HG02884 (cell line): ENCODE measurements around the gene LRRC17.
"Not testable (repeated sequence)": the region's sequence is repeated elsewhere in the genome, so short reads cannot be mapped to it uniquely, and the experiment has no call there.

Source experiments
- ATAC-seq: cut with Tn5 transposase; IDR thresholded peaks from one replicate; pipeline ENCODE4 v1.9.1; 2021; ENCODE audit warnings: mild to moderate bottlenecking, moderate library complexity; ENCODE audit not compliant: unreplicated experiment

Gene LRRC17

DNA sequence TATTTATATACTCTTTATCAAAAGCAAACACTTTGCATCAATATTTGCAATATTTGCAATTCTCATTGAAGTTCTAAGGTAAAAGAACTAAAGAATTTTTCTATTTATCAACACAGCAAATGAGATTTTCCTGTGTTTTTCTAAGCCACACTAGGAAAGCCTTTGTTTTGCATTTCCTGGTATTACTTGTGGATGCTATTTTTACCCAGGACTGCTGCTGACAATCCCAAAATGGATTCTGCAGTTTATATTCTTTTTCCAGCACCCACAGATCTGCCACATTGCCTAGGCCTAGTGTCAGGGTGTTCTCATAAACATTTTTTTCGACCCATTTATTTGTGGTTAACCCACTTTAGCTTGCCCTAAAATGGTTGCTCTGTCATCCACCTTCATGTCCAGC is 25.9 kb downstream of the LRRC17 start:
- ATAC-seq: no peak

DNA sequence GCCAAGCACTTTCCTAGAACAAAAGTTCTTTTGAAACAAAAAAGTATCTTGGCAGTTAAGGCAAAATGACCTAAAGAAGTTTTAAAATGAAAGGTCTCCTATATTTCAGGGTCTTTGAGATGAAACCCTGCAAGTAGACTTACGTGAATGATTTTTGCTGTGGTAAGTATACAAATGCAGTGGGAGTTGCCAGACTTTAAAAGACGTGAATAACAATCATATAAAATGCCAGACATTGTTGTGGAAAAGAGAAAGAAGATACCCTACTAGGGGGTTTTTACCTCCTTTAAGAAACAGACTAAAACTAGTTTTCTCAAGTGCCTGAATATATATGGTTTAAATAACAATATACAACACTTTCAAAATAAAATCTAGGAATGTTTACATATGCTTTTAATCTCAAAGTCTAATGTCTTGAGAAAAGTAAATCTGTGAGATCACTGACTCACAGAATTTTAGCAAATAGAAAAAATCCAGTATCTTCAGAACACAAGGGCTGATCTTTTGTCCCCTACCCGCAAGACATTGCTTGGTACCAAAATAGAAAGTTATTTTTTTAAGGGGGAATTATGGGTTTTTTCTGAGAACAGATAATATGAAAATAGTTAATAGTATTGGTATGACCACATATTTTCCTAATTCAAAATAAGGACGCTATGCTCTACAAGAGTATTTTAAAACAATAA is 29.5 kb downstream of the LRRC17 start:
- ATAC-seq: no peak

DNA sequence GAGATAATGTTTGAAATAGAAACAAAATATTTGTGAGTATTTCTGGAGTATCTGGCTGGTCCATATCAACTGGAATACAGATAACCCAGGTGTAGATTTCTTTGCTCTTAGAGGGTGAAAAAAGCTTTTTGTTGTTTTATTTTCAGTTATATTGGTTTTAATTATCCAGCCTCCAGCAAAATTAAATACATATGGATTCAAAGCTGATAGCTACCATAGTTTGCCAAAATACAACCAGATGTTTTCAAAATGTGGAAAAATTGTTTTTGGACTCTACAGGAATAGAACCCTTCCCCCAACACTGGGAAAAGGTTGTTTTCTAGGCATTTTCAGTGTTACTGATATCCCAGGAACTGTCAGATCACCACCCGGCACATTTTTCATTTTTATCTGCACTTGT is 30.1 kb downstream of the LRRC17 start:
- no peak for ATAC-seq

DNA sequence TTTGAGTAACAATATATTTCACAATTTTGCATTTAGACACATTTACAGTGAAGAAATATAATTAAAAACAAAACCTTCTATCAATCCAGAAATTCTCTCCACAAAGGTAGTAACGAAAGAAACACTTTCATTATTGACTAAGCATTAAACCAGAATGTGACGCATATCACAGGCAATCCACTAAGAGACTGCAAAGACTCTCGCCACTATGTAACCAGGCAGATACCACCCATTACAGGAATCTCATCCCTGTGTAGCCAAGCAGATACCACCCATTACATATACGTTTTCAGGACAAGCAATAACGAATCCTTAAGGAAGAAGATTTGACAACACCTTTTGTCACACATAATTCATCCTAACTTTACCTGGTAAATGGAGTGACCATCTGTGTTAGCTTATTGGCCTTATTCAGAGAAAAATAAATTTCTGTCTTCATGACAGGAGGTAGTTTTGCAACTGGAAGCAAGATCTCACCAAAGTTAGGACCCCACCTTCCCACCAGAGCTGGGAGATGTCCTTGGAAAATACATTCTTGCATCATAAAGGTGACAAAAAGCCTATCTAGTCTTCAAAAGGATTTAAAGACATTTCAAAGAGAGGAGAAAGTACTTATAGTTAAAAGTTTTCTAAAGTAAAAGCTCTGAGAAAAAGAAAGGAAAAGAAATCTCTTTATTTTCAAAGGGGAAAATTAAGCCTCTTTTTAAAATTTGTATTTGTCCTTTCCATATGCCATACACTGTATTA is 30.8 kb downstream of the LRRC17 start:
- no peak for ATAC-seq

DNA sequence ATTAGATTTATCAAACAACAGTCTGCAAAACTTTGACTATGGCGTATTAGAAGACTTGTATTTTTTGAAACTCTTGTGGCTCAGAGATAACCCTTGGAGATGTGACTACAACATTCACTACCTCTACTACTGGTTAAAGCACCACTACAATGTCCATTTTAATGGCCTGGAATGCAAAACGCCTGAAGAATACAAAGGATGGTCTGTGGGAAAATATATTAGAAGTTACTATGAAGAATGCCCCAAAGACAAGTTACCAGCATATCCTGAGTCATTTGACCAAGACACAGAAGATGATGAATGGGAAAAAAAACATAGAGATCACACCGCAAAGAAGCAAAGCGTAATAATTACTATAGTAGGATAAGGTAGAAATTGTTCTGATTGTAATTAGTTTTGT is 31.4 kb downstream of the LRRC17 start:
- ATAC-seq: no peak

DNA sequence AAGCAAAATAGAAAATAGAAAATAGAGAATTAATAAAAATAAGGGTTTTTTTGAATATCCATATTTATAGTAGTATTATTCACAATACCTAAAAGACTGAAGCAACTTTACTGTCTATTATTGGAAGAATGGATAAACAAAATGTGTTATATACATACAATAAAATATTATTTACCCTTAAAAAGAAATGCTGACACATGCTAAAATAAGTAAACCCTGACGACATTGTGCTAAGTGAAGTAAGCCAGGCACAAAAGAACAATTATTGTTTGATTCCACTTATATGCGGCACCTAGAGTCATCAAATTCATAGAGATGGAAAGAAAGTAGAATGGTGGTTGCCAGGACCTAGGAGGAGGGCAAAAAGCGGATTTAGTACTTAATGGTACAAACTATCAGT is 39.0 kb downstream of the LRRC17 start:
- ATAC-seq: no peak

DNA sequence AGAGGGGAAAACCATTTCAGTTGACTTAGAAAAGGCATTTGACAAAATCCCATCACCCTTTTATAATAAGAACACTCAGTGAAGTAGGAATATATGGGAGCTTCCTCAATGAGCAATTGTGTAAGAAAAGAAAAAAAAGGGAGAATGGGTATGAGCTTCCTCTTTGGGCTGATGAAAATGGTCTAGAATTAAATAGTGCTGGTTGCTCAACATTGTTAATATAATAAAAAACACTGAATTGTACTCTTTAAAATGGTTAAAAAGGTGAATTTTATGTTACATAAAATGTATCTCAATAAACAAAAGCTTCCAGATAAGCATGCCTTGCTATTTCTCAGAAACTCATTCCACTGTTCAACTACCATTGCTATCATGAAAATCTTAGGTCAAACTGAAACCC is 40.6 kb downstream of the LRRC17 start:
- ATAC-seq: no peak

DNA sequence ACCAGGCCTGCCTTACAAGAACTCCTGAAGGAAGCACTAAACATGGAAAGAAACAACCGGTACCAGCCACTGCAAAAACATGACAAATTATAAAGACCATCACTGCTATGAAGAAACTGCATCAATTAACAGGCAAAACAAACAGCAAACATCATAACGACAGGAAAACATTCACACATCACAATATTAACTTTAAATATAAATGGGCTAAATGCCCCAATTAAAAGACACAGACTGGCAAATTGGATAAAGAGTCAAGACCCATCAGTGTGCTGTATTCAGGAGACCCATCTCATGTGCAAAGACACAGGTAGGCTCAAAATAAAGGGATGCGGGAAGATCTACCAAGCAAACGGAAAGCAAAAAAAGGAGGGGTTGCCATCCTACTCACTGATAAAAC is 41.6 kb downstream of the LRRC17 start:
- not testable (repeated sequence) for ATAC-seq

GRCh38 chr7:102958004-102958403 is 45.2 kb downstream of the LRRC17 start:
- ATAC-seq: not testable (repeated sequence)

- not testable (repeated sequence) for ATAC-seq
Measured at GRCh38 chr7:102961993-102962392, 49.2 kb downstream of the LRRC17 start.

GRCh38 chr7:102966465-102966864 is 53.7 kb downstream of the LRRC17 start:
- ATAC-seq: no peak

DNA sequence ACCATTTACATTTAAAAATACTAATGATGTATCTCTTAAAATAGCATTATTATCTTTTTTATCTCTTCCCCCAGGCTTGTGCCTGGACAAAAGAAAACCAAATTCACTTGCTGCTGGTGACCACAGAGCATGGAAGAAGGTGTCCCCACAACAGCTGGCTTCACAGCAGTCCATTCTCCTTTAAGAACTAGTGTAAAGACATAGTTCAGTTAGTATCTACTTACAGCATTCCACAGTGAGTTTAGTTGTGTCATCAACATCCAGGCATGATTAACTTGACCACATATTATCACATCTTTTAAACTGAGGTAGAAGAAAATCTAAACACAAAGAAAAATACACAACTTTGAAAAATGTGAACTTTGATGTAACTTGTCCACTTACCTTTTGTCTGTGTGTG is 55.0 kb downstream of the LRRC17 start:
- no peak for ATAC-seq

DNA sequence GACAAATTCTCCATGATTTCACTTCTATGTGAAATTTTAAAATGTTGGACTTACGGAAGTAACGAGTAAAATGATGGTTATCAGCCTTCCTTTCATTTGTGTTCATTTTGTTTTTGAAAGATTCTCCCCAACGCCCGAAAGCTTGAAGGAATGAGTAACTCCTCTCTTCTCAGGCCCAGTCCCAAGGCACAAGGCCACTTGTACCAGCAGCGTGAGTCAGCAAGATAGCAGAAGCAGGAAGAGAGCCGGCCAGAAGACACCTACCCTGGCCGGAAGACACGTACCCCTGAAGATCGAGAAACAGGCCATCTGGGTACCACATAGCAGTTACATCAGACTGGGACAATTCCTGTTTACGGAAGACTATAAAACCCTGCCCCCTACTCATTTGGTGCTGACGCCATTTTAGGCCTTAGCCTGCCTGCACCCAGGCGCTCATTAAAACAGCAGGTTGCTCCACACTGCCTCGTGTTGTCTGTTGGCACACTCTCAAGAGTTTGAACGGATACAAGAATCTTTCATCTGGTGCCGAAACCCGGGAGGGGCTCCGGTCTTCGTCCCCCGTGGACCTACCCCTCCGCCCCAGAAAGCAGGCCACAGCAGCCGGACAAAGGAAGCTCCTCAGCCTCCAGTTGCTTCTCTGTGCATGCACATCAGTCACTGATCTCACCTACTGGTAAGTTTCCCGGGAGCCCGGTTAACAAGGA is 60.4 kb downstream of the LRRC17 start:
- no peak for ATAC-seq

- no peak for ATAC-seq
Measured at GRCh38 chr7:102974366-102975236, 61.8 kb downstream of the LRRC17 start.

DNA sequence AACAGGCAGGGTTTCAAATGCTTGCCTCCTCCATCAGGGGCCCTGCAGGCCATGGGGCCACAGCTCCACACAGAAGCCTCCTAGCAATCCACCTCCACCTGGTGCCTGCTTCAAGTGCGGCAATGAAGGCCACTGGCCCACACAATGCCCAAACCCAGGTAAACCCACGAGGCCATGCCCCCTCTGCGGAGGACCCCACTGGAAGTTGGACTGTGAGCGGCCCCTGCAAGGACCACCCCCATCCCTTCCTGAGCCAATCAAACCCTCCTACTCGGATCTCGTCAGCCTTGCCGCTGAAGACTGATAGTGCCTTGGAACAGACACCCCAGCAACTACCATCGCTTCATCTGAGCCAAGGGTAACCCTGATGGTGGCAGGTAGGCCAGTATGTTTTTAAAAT is 63.1 kb downstream of the LRRC17 start:
- ATAC-seq: no peak

- no peak for ATAC-seq
Measured at GRCh38 chr7:102976493-102976892, 63.7 kb downstream of the LRRC17 start.

DNA sequence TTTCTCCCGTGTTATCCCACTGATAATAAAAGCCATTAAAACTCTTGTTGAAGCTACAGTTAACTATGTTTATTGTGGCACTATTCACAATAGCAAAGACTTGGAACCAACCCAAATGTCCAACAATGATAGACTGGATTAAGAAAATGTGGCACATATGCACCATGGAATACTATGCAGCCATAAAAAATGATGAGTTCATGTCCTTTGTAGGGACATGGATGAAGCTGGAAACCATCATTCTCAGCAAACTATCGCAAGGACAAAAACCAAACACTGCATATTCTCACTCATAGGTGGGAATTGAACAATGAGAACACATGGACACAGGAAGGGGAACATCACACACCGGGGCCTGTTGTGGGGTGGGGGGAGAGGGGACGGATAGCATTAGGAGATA is 64.8 kb downstream of the LRRC17 start:
- ATAC-seq: not testable (repeated sequence)

GRCh38 chr7:102978284-102978683 is 65.5 kb downstream of the LRRC17 start:
- ATAC-seq: no peak

- ATAC-seq: no peak
Measured at GRCh38 chr7:102979670-102980069, 66.9 kb downstream of the LRRC17 start.

GRCh38 chr7:102981451-102981850 is 68.7 kb downstream of the LRRC17 start:
- no peak for ATAC-seq

DNA sequence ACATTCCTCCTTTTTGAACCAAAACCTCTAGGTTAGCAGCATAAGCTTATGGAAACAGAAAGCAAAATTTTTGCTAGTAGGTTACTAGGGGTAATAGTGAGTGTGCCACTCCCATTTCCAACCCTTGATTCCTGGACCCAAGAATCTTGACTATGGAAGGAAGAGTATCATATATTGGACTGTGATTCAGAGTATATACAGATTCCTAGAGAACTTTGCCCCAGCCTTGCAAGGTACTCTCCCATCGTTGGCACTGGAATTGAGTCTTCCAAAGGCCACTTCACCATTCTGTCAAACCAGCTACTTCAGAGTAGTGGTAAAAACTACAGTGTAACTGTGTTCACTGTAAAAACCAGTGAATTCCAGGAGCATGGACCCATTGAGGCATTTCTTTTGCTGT is 69.4 kb downstream of the LRRC17 start:
- ATAC-seq: no peak
